Liver (tissue), 9 donors: ENCODE results near the gene STAMBPL1. TPM values are rescaled to one million over a fixed set of nuclear protein-coding genes. Genes with fewer than 3 reads are reported as not detected.

Source experiments
- DNase-seq: peaks from one replicate; pipeline ENCODE4 v3.0.0-alpha.2; 2017; ENCODE audit warnings: low spot score
- H3K27ac ChIP-seq, 2 donors: one replicate each; pipeline ENCODE4 v1.7.0; 2013; ENCODE audit warnings: inconsistent platforms in 2 of 2, low read length in 2 of 2, control low read depth in 1 of 2, low read depth in 1 of 2, mild to moderate bottlenecking in 1 of 2
- H3K27me3 ChIP-seq, 4 donors: one replicate each; pipeline versions ENCODE4 v1.6.1 to v1.7.0; 2013; ENCODE audit warnings: low read length in 3 of 4, inconsistent platforms in 1 of 4, mild to moderate bottlenecking in 1 of 4, moderate library complexity in 1 of 4; ENCODE audit not compliant: control insufficient read depth in 4 of 4, insufficient read depth in 4 of 4
- H3K36me3 ChIP-seq, 4 donors: one replicate each; pipeline versions ENCODE4 v1.6.1 to v1.7.0; 2013; ENCODE audit warnings: low read length in 3 of 4, mild to moderate bottlenecking in 3 of 4, low read depth in 1 of 4, moderate library complexity in 1 of 4; ENCODE audit not compliant: control insufficient read depth in 4 of 4, insufficient read depth in 3 of 4
- H3K4me1 ChIP-seq, 4 donors: one replicate each; pipeline versions ENCODE4 v1.6.1 to v1.7.0; 2013; ENCODE audit warnings: low read length in 3 of 4, mild to moderate bottlenecking in 3 of 4, moderate library complexity in 1 of 4; ENCODE audit not compliant: control insufficient read depth in 4 of 4, insufficient read depth in 4 of 4
- H3K4me3 ChIP-seq, 3 donors: one replicate each; pipeline versions ENCODE4 v1.6.1 to v1.7.0; 2013; ENCODE audit warnings: low read length in 3 of 3, control low read depth in 1 of 3, low read depth in 1 of 3, mild to moderate bottlenecking in 1 of 3
- H3K9ac ChIP-seq, 2 donors: one replicate each; pipeline ENCODE4 v1.7.0; 2013; ENCODE audit warnings: low read length in 2 of 2, mild to moderate bottlenecking in 2 of 2, moderate library complexity in 2 of 2, control low read depth in 1 of 2, low read depth in 1 of 2
- H3K9me3 ChIP-seq, 4 donors: one replicate each; pipeline versions ENCODE4 v1.6.1 to v1.7.0; 2013; ENCODE audit warnings: low read length in 3 of 4; ENCODE audit not compliant: control insufficient read depth in 4 of 4
- ATF3 ChIP-seq: IDR thresholded peaks from 2 replicates; pipeline ENCODE4 v1.6.1; 2016; ENCODE audit warnings: antibody characterized with exemption
- CTCF ChIP-seq: fragments of 150-350 bp; IDR thresholded peaks from 2 replicates; pipeline ENCODE4 v1.5.1; 2017; ENCODE audit warnings: improper control_type of control experiment, low read depth, low read length; ENCODE audit not compliant: missing input control
- EGR1 ChIP-seq, 2 donors: IDR thresholded peaks; 2 replicates each; pipeline ENCODE4 v1.6.1; 2016 to 2018; ENCODE audit warnings: antibody characterized with exemption in 2 of 2, low read depth in 2 of 2
- FOXA2 ChIP-seq: IDR thresholded peaks from 2 replicates; pipeline ENCODE4 v1.6.1; 2016; ENCODE audit warnings: antibody characterized with exemption
- GABPA ChIP-seq, 2 donors: IDR thresholded peaks in 1 of 2; conservative IDR thresholded peaks in 1 of 2; 2 replicates each; pipeline ENCODE4 v1.6.1; 2016; ENCODE audit warnings: antibody characterized with exemption in 2 of 2, mild to moderate bottlenecking in 1 of 2, moderate library complexity in 1 of 2
- HNF4A ChIP-seq, 2 donors: conservative IDR thresholded peaks; 2 replicates each; pipeline ENCODE4 v1.6.1; 2016; ENCODE audit warnings: antibody characterized with exemption in 2 of 2, mild to moderate bottlenecking in 2 of 2
- HNF4G ChIP-seq: IDR thresholded peaks from 2 replicates; pipeline ENCODE4 v1.6.1; 2016; ENCODE audit warnings: antibody characterized with exemption
- JUND ChIP-seq, 2 donors: IDR thresholded peaks; 2 replicates each; pipeline ENCODE4 v1.6.1; 2016; ENCODE audit warnings: antibody characterized with exemption in 2 of 2
- MAX ChIP-seq: IDR thresholded peaks from 2 replicates; pipeline ENCODE4 v1.6.1; 2016; ENCODE audit warnings: antibody characterized with exemption
- NR2F2 ChIP-seq: IDR thresholded peaks from 2 replicates; pipeline ENCODE4 v1.6.1; 2016; ENCODE audit warnings: antibody characterized with exemption
- RAD21 ChIP-seq, 2 donors: IDR thresholded peaks; 2 replicates each; pipeline ENCODE4 v1.6.1; 2016; ENCODE audit warnings: antibody characterized with exemption in 2 of 2, mild to moderate bottlenecking in 2 of 2
- REST ChIP-seq: IDR thresholded peaks from 2 replicates; pipeline ENCODE4 v1.6.1; 2016; ENCODE audit warnings: antibody characterized with exemption, mild to moderate bottlenecking
- RXRA ChIP-seq, 2 donors: IDR thresholded peaks; 2 replicates each; pipeline ENCODE4 v1.6.1; 2017 to 2018; ENCODE audit warnings: antibody characterized with exemption in 2 of 2, mild to moderate bottlenecking in 1 of 2
- SP1 ChIP-seq: IDR thresholded peaks from 2 replicates; pipeline ENCODE4 v1.6.1; 2018; ENCODE audit warnings: antibody characterized with exemption, mild to moderate bottlenecking
- TAF1 ChIP-seq: conservative IDR thresholded peaks from 2 replicates; pipeline ENCODE4 v1.6.1; 2016; ENCODE audit warnings: antibody characterized with exemption, mild to moderate bottlenecking
- YY1 ChIP-seq: IDR thresholded peaks from 2 replicates; pipeline ENCODE4 v1.6.1; 2016; ENCODE audit warnings: antibody characterized with exemption, mild to moderate bottlenecking
- ZBTB33 ChIP-seq: IDR thresholded peaks from 2 replicates; pipeline ENCODE4 v1.6.1; 2016; ENCODE audit warnings: antibody characterized with exemption
- WGBS: extraction: QIAGEN DNeasy Blood & Tissue Kit; methylation state at CpG from one replicate; pipeline ENCODE4 v1.1.7; 2013; 5-methylcytosine and 5-hydroxymethylcytosine counted together
- polyA plus RNA-seq, 2 donors: library from polyadenylated mRNA; stranded (reverse) in 1 of 2; unstranded in 1 of 2; fragments of 200-250 nt in 1 of 2; fragments of >200 nt in 1 of 2; fragmentation: Nextera tagmentation in 1 of 2; extraction: Ambion mirVana in 1 of 2; gene quantifications; one replicate each; pipeline versions ENCODE4 v1.2.1 to v1.2.3, GENCODE V29; 2013 to 2015
- total RNA-seq, 2 donors: library from RNA; depleted of rRNA; stranded (reverse); fragments of >200 nt; gene quantifications; one replicate each; pipeline ENCODE4 v1.2.3, GENCODE V29; 2014
- donor health status: healthy.
- donor health status: healthy.
- donor health status: healthy.
- donor health status: healthy.
- donor health status: healthy.

The STAMBPL1 gene
- total and polyA plus RNA-seq, 4 donors = 1.3 to 8.0 (median 3.7) TPM

GRCh38 chr10:88896994-88897853, 17.2 kb downstream of the STAMBPL1 start (continued):
- TF ChIP-seq REST = no peak
- TF ChIP-seq ATF3 = no peak
- TF ChIP-seq RXRA (IDR thresholded peaks at IDR 0.05) = peak; percentile 13 to 38
- TF ChIP-seq HNF4G = peak; percentile 14
- no peak for TF ChIP-seq FOXA2
- peak; percentile 60 for TF ChIP-seq SP1
- TF ChIP-seq RAD21 (IDR thresholded peaks at IDR 0.05) = no peak
- TF ChIP-seq YY1 = no peak
- no peak for TF ChIP-seq GABPA (IDR thresholded peaks at IDR 0.05 in 1 of 2, conservative IDR thresholded peaks at IDR 0.05 in 1 of 2)

- Histone ChIP-seq H3K4me1 (peaks cover 7 to 17% (median 14%) of the 10 kb centered on the region in 4 donors), H3K27ac (no peak overlapping the region), H3K4me3 (no peak overlapping the region), H3K9me3 (no peaks in the 10 kb centered on the region), H3K9ac (no peak overlapping the region), H3K27me3 (no peaks in the 10 kb centered on the region), H3K36me3 (no peaks in the 10 kb centered on the region)
- TF ChIP-seq NR2F2 (no peak), HNF4G (no peak), RXRA (IDR thresholded peaks at IDR 0.05) (no peak), FOXA2 (no peak), GABPA (IDR thresholded peaks at IDR 0.05 in 1 of 2, conservative IDR thresholded peaks at IDR 0.05 in 1 of 2) (no peak), EGR1 (IDR thresholded peaks at IDR 0.05; ENCODE audit: low read depth in 2 of 2) (no peak), JUND (IDR thresholded peaks at IDR 0.05) (no peak), YY1 (no peak), TAF1 (no peak), ATF3 (no peak), CTCF (no peak), ZBTB33 (no peak), RAD21 (IDR thresholded peaks at IDR 0.05) (no peak), SP1 (no peak), REST (no peak), HNF4A (conservative IDR thresholded peaks at IDR 0.05) (no peak), MAX (no peak)
- WGBS = 91% methylated on average over 3 of the region's 3 CpGs
- no peak for DNase-seq
These were observed 18.7 kb downstream of the STAMBPL1 start for GRCh38 chr10:88898727-88899126.
